ENCODE results near the gene CAPN11.

- TF ChIP-seq, protein P1, sequence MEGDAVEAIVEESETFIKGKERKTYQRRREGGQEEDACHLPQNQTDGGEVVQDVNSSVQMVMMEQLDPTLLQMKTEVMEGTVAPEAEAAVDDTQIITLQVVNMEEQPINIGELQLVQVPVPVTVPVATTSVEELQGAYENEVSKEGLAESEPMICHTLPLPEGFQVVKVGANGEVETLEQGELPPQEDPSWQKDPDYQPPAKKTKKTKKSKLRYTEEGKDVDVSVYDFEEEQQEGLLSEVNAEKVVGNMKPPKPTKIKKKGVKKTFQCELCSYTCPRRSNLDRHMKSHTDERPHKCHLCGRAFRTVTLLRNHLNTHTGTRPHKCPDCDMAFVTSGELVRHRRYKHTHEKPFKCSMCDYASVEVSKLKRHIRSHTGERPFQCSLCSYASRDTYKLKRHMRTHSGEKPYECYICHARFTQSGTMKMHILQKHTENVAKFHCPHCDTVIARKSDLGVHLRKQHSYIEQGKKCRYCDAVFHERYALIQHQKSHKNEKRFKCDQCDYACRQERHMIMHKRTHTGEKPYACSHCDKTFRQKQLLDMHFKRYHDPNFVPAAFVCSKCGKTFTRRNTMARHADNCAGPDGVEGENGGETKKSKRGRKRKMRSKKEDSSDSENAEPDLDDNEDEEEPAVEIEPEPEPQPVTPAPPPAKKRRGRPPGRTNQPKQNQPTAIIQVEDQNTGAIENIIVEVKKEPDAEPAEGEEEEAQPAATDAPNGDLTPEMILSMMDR (IDR thresholded peaks at IDR 0.05), result peak in 2 of 6 experiments; percentile 22 to 27
- TF ChIP-seq POLR2A (IDR thresholded peaks at IDR 0.05), result no peak
These were observed 45.2 kb upstream of the CAPN11 start for GRCh38 chr6:44113414-44113813.
